Psoas muscle (tissue), 8 donors: ENCODE data around the gene CNPY1. TPM values are rescaled to one million over a fixed set of nuclear protein-coding genes. Genes with fewer than 3 reads are reported as not detected.

Source experiments
- ATAC-seq, 4 donors: fragments of 200-7000 bp; cut with Tn5 transposase; one replicate each; pipeline ENCODE4 v1.9.1; 2020; ENCODE audit warnings: moderate library complexity in 3 of 4, mild to moderate bottlenecking in 2 of 4
- DNase-seq, 2 donors: peaks; one replicate each; pipeline ENCODE4 v3.0.0-alpha.2; 2020
- H3K27ac ChIP-seq: fragments of 200-600 bp; one replicate; pipeline ENCODE4 v1.8.0; 2022
- H3K27me3 ChIP-seq, 3 donors: fragments of 200-600 bp in 1 of 3; one replicate each; pipeline versions ENCODE4 v1.6.1 to v1.8.0; 2013 to 2022; ENCODE audit warnings: low read length in 2 of 3, mild to moderate bottlenecking in 2 of 3, moderate library complexity in 1 of 3; ENCODE audit not compliant: insufficient read depth in 3 of 3
- H3K36me3 ChIP-seq, 2 donors: fragments of 200-600 bp in 1 of 2; one replicate each; pipeline versions ENCODE4 v1.6.1 to v1.8.0; 2013 to 2022; ENCODE audit warnings: low read depth in 1 of 2, mild to moderate bottlenecking in 1 of 2, moderate library complexity in 1 of 2; ENCODE audit not compliant: insufficient read depth in 1 of 2
- H3K4me1 ChIP-seq: fragments of 200-600 bp; one replicate; pipeline ENCODE4 v1.8.0; 2022
- H3K4me3 ChIP-seq: fragments of 200-600 bp; one replicate; pipeline ENCODE4 v1.8.0; 2022; ENCODE audit warnings: mild to moderate bottlenecking
- H3K9me3 ChIP-seq: fragments of 200-600 bp; one replicate; pipeline ENCODE4 v1.8.0; 2022
- CTCF ChIP-seq: fragments of 200-600 bp; IDR thresholded peaks from one replicate; pipeline ENCODE4 v1.8.0; 2022; ENCODE audit warnings: antibody characterized with exemption
- WGBS, 3 donors: extraction: QIAGEN DNeasy Blood & Tissue Kit; methylation state at CpG; one replicate each; pipeline versions ENCODE4 v1.1.6 to v1.1.7; 2013; 5-methylcytosine and 5-hydroxymethylcytosine counted together
- intact Hi-C, 2 donors: fragments of 100-400 bp; cut with DNase I; formaldehyde crosslinking; loops; one replicate each; pipeline versions ENCODE4 v1.11.0 to v1.14.2; 2022
- polyA plus RNA-seq, 3 donors: library from polyadenylated mRNA; stranded (reverse); fragments of 200-250 nt; gene quantifications; one replicate each; pipeline ENCODE4 v1.2.3, GENCODE V29; 2013
- total RNA-seq, 4 donors: library from RNA; stranded (reverse); fragmentation: NEBNext Ultra II Directional in 2 of 4; extraction: Animal tissue kit (Norgen Biotek cat#: 25700) in 2 of 4; gene quantifications; one replicate each; pipeline versions ENCODE4 v1.2.1 to v1.2.4, GENCODE V29; 2021 to 2023
- donor health status: healthy with polysubstance abuse.
- donor health status: DM: no; HTN: no; CAD: no; lungs with moderate emphysema.
- donor health status: Bipolar disorder and iron deficiency.
- donor health status: healthy.
- donor health status: DM: yes; HTN: yes; CAD: no.
- donor health status: DM: no; HTN: no; CAD: no.
- donor health status: DM: no; HTN: no; CAD: no.
- donor health status: DM: yes; HTN: yes; CAD: no.

Gene CNPY1
- total and polyA plus RNA-seq, 7 donors = not detected

GRCh38 chr7:155560982-155561686 lies 14.8 kb upstream of the CNPY1 start:
- Histone ChIP-seq H3K4me3 (no peak overlapping the region), H3K9me3 (no peaks in the 10 kb centered on the region), H3K36me3 (no peaks in the 10 kb centered on the region), H3K27ac (no peak overlapping the region), H3K4me1 (no peaks in the 10 kb centered on the region), H3K27me3 (peaks cover 0 to 16% (median 3%) of the 10 kb centered on the region in 3 donors)
- intact Hi-C loops = no loop called here
- 85 to 86% (median 85%) methylated on average over 18 of the region's 18 CpGs for WGBS, 3 donors
- ATAC-seq (no peak), DNase-seq (no peak)
- no peak for TF ChIP-seq CTCF

DNA sequence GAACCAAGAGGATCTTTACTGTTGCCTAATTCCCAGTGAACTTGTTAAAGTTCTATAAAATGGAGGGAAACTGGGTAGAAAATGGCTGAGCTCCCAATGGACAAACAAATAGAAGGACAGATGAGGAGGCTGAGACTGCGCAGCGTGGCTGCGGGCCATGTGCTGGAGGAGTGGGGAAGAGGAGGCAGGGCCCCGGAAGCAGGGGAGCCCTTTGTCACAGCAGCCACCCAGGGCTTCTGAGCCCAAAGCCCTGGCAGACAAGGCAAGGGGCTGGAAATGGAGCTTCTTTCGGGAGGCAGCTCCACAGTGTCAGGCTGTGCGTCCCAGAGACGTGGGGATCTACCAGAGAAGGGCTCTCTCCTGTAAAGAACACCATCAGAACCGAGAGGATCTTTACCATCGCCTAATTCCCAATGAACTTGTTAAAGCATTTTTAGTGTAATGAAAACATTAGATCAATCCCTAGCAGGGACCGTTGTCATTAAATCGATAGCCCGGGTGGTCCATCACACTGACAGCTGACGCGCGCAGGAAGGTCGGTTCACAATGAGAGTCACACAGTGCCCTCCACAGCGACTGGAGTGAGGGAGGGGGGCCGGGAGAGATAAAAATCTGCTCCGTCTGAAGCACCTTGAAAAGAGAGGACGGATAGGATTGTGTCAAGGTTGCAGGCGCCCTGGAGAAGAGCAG lies 14.0 kb upstream of the CNPY1 start:
- ATAC-seq (no peak), DNase-seq (no peak)
- 83 to 84% (median 84%) methylated on average over 21 of the region's 21 CpGs for WGBS, 3 donors

GRCh38 chr7:155559519-155560108 lies 13.3 kb upstream of the CNPY1 start:
- intact Hi-C loops = no loop called here
- Histone ChIP-seq H3K4me3 (no peak overlapping the region), H3K36me3 (no peaks in the 10 kb centered on the region), H3K27ac (no peak overlapping the region), H3K27me3 (peaks cover 0 to 19% (median 3%) of the 10 kb centered on the region in 3 donors), H3K9me3 (no peaks in the 10 kb centered on the region), H3K4me1 (no peaks in the 10 kb centered on the region)
- TF ChIP-seq CTCF = no peak
- WGBS, 3 donors = 77 to 84% (median 78%) methylated on average over 11 to 13 of the region's 13 CpGs
- DNase-seq (no peak), ATAC-seq (no peak)

More for the DNA sequence above, 14.0 kb upstream of the CNPY1 start:
- Histone ChIP-seq H3K36me3 (no peaks in the 10 kb centered on the region), H3K27ac (no peak overlapping the region), H3K4me1 (no peaks in the 10 kb centered on the region), H3K9me3 (no peaks in the 10 kb centered on the region), H3K4me3 (no peak overlapping the region), H3K27me3 (peaks cover 0 to 16% (median 3%) of the 10 kb centered on the region in 3 donors)
- no peak for TF ChIP-seq CTCF
- intact Hi-C loops = no loop called here

- ATAC-seq (no peak), DNase-seq (no peak)
- Histone ChIP-seq H3K4me3 (no peak overlapping the region), H3K36me3 (no peaks in the 10 kb centered on the region), H3K27ac (no peak overlapping the region), H3K9me3 (no peaks in the 10 kb centered on the region), H3K4me1 (no peaks in the 10 kb centered on the region), H3K27me3 (peaks cover 0 to 19% (median 3%) of the 10 kb centered on the region in 3 donors)
- no peak for TF ChIP-seq CTCF
- intact Hi-C loops = no loop called here
- 92 to 95% (median 93%) methylated on average over 13 of the region's 13 CpGs for WGBS, 3 donors
Observed at GRCh38 chr7:155558961-155559360, 12.6 kb upstream of the CNPY1 start.
